GM19455 (cell line): ENCODE measurements around the gene ZSCAN5C.
"Not testable (repeated sequence)": the region's sequence is repeated elsewhere in the genome, so short reads cannot be mapped to it uniquely, and the experiment has no call there.

Source experiments
- ATAC-seq: cut with Tn5 transposase; IDR thresholded peaks from one replicate; pipeline ENCODE4 v1.9.1; 2021; ENCODE audit not compliant: unreplicated experiment

ZSCAN5C gene

GRCh38 chr19:56201973-56202372, at the start of gene ZSCAN5C:
ZSCAN5C (plus strand) TSS chr19:56202273; CDS start chr19:56205914, 3,641 bp downstream.
- ATAC-seq = no peak

GRCh38 chr19:56152644-56153043, 49.4 kb upstream of the ZSCAN5C start:
- no peak for ATAC-seq

- no peak for ATAC-seq
Measured at GRCh38 chr19:56153507-56153906, 48.6 kb upstream of the ZSCAN5C start.

GRCh38 chr19:56155124-56155687, 46.9 kb upstream of the ZSCAN5C start:
- no peak for ATAC-seq

- no peak for ATAC-seq
Measured at GRCh38 chr19:56156768-56157167, 45.3 kb upstream of the ZSCAN5C start.

- no peak for ATAC-seq
Measured at GRCh38 chr19:56158170-56158757, 43.8 kb upstream of the ZSCAN5C start.

- ATAC-seq = no peak
Measured at GRCh38 chr19:56159009-56159559, 43.0 kb upstream of the ZSCAN5C start.

GRCh38 chr19:56159622-56160271, 42.3 kb upstream of the ZSCAN5C start:
- ATAC-seq = no peak

- ATAC-seq = no peak
Measured at GRCh38 chr19:56161534-56161933, 40.5 kb upstream of the ZSCAN5C start.

- no peak for ATAC-seq
Measured at GRCh38 chr19:56162258-56162657, 39.8 kb upstream of the ZSCAN5C start.

GRCh38 chr19:56163097-56163496, 39.0 kb upstream of the ZSCAN5C start:
- no peak for ATAC-seq

- ATAC-seq = no peak
Measured at GRCh38 chr19:56167064-56167578, 35.0 kb upstream of the ZSCAN5C start.

GRCh38 chr19:56170261-56170660, 31.8 kb upstream of the ZSCAN5C start:
- ATAC-seq = no peak

GRCh38 chr19:56174086-56174485, 28.0 kb upstream of the ZSCAN5C start:
- no peak for ATAC-seq

- ATAC-seq = no peak
Measured at GRCh38 chr19:56174550-56174949, 27.5 kb upstream of the ZSCAN5C start.

GRCh38 chr19:56175861-56176307, 26.2 kb upstream of the ZSCAN5C start, which contains the start of gene GALP:
GALP (plus strand) TSS chr19:56176008; CDS start chr19:56177109, 1,101 bp downstream.
- ATAC-seq = not testable (repeated sequence)

GRCh38 chr19:56176310-56176709, 25.8 kb upstream of the ZSCAN5C start:
- ATAC-seq = not testable (repeated sequence)

- ATAC-seq = no peak
Measured at GRCh38 chr19:56176881-56177280, 25.2 kb upstream of the ZSCAN5C start.

GRCh38 chr19:56177564-56178243, 24.4 kb upstream of the ZSCAN5C start:
- no peak for ATAC-seq

- ATAC-seq = no peak
Measured at GRCh38 chr19:56189785-56190184, 12.3 kb upstream of the ZSCAN5C start.

- ATAC-seq = no peak
Measured at GRCh38 chr19:56191115-56191514, 11.0 kb upstream of the ZSCAN5C start.
